Large intestine (tissue), 3 donors: ENCODE data around the gene BCAR1. TPM values are rescaled to one million over a fixed set of nuclear protein-coding genes. Genes with fewer than 3 reads are reported as not detected.
A peak's percentile ranks its signal among the peaks of the same experiment; 100 is the strongest.
"Not testable (repeated sequence)": the region's sequence is repeated elsewhere in the genome, so short reads cannot be mapped to it uniquely, and the experiment has no call there.

Source experiments
- DNase-seq, 2 donors: peaks; one replicate each; pipeline versions ENCODE4 v3.0.0 to v3.0.0-alpha.2; 2013
- H3K27ac ChIP-seq: one replicate; pipeline ENCODE4 v1.5.1; 2013; ENCODE audit warnings: low read length
- H3K27me3 ChIP-seq: 2 replicates; pipeline ENCODE4 v1.6.1; 2013; ENCODE audit warnings: low read length; ENCODE audit not compliant: control insufficient read depth, insufficient read depth
- H3K36me3 ChIP-seq: 2 replicates; pipeline ENCODE4 v1.6.1; 2013; ENCODE audit warnings: low read length; ENCODE audit not compliant: control insufficient read depth, insufficient read depth
- H3K4me1 ChIP-seq: one replicate; pipeline ENCODE4 v1.6.1; 2013; ENCODE audit warnings: low read length; ENCODE audit not compliant: control insufficient read depth, insufficient read depth
- H3K4me3 ChIP-seq: one replicate; pipeline ENCODE4 v1.5.1; 2013; ENCODE audit warnings: low read length
- H3K9me3 ChIP-seq: one replicate; pipeline ENCODE4 v1.6.1; 2013; ENCODE audit warnings: mild to moderate bottlenecking, low read depth, low read length, moderate library complexity; ENCODE audit not compliant: control insufficient read depth
- WGBS: methylation state at CpG from one replicate; pipeline ENCODE4 v1.1.5; 2013; ENCODE audit warnings: low lambda C conversion rate; ENCODE audit not compliant: insufficient coverage; 5-methylcytosine and 5-hydroxymethylcytosine counted together
- polyA plus RNA-seq: library from polyadenylated mRNA; unstranded; fragments of 120-200 nt; gene quantifications from one replicate; pipeline ENCODE4 v1.2.1, GENCODE V29; 2013

Gene BCAR1
- polyA plus RNA-seq, 1 donor = 58.6 TPM

DNA sequence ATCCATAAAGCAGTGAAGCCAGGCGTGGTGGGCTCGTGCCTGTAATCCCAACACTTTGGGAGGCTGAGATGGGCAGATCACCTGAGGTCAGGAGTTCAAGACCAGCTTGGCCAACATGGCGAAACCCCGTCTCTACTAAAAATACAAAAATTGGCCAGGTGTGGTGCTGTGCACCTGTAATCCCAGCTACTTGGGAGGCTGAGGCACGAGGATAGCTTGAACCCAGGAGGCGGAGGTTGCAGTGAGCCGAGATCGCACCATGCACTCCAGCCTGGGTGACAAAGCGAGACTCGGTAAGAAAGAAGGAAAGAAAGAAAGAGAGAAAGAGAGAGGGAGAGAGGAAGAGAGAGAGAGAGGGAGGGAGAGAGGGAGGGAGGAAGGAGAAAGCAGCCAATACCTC lies 21.2 kb upstream of the BCAR1 start:
- not testable (repeated sequence) for H3K36me3 ChIP-seq, H3K27ac ChIP-seq, DNase-seq, H3K4me3 ChIP-seq, H3K9me3 ChIP-seq, H3K27me3 ChIP-seq, H3K4me1 ChIP-seq
- 87% methylated on average over 3 of the region's 10 CpGs for WGBS

DNA sequence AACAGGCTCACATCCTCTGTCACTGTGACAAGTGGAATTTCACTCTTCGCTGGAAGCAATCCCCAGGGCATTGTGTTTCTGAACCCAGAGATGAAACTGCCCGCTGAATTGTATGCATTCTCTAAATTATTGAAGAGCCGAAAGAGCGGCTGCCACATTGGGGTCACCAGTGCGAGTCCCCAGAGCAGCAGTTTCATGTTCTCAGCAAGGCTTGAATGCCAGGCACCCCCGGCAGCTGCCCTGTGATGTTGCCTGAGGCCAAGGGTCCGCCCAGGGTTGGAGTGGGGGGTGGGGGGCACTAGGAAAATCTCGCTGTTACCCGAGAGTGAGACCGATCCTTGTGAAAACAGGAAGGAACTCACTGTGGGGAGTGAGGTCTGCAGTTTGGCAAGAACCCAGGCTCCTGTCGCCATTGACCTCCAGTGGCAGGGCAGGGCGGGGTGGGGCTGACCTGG lies 20.7 kb upstream of the BCAR1 start:
- Histone ChIP-seq H3K36me3 (no peaks in the 10 kb centered on the region), H3K9me3 (no peaks in the 10 kb centered on the region), H3K4me1 (peaks cover 11% of the 10 kb centered on the region), H3K4me3 (no peak overlapping the region), H3K27me3 (no peaks in the 10 kb centered on the region), H3K27ac (no peak overlapping the region)
- WGBS = no CpG with 5 or more reads among the region's 12 CpGs
- DNase-seq = no peak

DNA sequence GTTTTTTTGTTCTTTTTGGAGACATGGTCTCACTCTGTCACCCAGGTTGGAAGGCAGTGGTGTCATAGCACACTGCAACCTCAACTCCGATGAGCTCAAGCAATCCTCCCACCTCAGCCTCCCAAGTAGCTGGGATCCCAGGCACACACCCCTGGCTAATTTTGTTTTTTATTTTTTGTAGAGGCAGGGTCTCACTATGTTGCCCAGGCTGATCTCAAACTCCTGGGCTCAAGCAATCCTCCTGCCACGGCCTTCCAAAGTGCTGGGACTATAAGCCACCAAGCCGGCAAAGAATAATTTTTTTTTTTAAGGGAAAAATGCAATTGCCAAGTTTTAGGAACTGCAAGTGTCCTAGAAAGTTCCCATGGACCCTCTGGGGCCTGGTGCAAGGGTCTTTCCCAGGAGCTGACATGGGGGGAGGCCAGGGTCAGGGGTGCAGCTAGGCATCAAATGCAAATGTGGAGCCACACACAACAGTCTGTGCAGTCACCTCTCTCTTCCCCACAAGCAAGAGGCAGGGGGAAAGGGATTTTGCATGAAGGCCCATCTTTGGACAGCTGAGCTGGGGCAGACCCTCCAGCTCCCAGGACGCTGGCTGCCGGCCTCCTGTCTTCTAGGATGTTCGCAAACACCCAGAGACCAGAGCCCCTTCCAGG lies 20.1 kb upstream of the BCAR1 start:
- 100% methylated on average over 1 of the region's 6 CpGs for WGBS
- Histone ChIP-seq H3K27ac (no peak overlapping the region), H3K4me1 (peaks cover 11% of the 10 kb centered on the region), H3K36me3 (no peaks in the 10 kb centered on the region), H3K4me3 (no peak overlapping the region), H3K27me3 (no peaks in the 10 kb centered on the region), H3K9me3 (no peaks in the 10 kb centered on the region)
- DNase-seq = no peak

DNA sequence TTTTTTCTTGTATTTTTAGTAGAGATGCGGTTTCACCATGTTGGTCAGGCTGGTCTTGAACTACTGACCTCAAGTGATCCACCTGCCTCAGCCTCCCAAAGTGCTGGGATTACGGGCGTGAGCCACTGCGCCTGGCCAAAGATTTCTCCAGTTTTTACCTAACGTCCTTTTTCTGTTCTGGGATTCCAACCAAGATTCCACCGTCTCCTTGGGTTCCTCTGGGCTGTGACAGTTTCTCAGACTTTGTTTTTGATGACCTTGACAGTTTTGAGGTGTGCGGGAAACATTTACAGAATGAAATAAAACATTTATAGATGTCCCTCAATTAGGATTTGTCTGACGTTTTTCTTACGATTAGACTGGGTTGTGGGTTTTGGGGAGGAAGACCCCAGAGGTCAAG lies 17.9 kb upstream of the BCAR1 start:
- not testable (repeated sequence) for DNase-seq, H3K4me3 ChIP-seq, H3K27ac ChIP-seq, H3K9me3 ChIP-seq, H3K27me3 ChIP-seq, H3K36me3 ChIP-seq
- peaks cover 16% of the 10 kb centered on the region for H3K4me1 ChIP-seq
- WGBS = 100% methylated on average over 2 of the region's 9 CpGs

DNA sequence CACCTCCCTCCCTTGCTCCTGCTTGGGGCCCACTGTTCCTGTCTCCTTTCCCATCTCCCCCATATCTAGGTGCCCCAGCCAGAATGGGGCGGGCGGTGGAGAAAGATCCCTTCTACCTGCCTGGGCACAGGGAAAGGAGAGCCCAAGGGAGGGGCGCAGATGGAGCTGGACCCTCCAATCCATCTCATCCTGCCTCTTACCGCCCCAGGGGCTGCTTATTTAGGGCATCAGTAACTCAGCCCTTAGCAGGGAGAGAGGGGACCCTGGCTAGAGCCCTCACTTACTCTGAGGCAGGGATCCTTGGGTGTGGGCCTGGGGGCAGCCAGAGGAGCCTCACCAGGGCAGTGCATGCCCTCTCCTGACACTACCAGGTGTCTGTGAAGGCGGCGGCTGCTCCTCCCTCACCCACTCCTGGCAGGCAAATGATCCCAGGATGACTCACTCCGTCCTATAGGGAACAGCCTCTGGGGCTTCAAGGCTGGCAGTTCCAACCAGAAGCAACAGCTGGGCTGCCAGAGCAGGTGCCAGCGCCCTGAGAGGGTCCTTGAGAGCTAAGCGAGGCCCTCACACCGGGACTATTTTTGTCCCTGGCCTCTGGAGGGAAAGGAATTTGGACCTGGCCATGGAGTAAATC lies 16.3 kb upstream of the BCAR1 start:
- H3K36me3 ChIP-seq = peaks cover 10% of the 10 kb centered on the region
- H3K4me1 ChIP-seq = peaks cover 32% of the 10 kb centered on the region
- no peaks in the 10 kb centered on the region for H3K9me3 ChIP-seq
- peak overlapping the region; percentile 87 for H3K27ac ChIP-seq
- H3K4me3 ChIP-seq = no peak overlapping the region
- DNase-seq = peak; percentile 74 to 85
- no peaks in the 10 kb centered on the region for H3K27me3 ChIP-seq
- no CpG with 5 or more reads among the region's 10 CpGs for WGBS

DNA sequence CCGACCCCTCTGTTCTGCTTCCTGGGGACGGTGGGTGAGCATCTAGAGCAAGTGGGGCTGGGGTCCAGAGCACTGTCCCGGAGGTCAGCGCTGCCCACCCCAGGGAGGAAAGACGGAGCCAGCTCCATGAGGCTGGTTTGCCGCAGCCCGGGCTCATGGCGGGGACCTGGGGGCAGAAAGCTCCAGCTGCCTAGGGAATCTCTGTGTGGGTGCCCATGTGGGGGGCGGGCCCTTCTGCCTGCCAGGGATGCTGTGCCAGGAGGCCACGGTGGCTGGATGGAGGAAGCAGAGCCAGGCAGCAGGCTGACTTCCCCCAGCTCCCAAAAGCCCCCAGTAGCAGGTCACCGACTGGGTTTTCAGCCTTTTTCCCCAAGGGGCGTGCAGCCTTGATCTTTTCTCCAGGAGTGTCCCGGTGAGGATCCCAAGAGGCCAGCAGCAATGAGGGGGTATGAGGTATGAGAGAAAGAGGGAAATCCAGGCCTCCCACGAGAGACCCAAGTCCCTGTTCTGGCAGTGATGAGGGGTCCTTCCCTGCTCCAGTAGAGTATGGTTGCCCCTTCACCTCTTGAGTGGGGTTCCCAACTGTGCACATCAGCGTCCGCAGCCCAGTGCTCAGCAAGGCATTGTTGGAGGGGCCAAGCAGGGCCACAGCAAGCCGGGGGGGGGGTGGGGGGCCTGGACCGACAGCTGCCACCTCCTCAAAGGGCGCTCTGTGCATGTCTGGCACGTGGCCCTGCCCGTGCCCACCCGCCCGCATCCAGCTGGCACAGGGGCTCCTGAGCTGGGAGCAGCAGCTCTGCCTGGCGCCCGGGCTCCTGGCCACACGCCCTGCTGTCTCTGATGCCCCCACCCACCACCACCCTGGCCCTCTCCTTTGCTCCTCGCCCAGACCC lies 15.6 kb upstream of the BCAR1 start:
- H3K27me3 ChIP-seq = no peaks in the 10 kb centered on the region
- DNase-seq = no peak
- H3K27ac ChIP-seq = peak overlapping the region; percentile 66
- peaks cover 40% of the 10 kb centered on the region for H3K4me1 ChIP-seq
- H3K36me3 ChIP-seq = peaks cover 10% of the 10 kb centered on the region
- WGBS = no CpG with 5 or more reads among the region's 27 CpGs
- H3K4me3 ChIP-seq = no peak overlapping the region
- no peaks in the 10 kb centered on the region for H3K9me3 ChIP-seq

DNA sequence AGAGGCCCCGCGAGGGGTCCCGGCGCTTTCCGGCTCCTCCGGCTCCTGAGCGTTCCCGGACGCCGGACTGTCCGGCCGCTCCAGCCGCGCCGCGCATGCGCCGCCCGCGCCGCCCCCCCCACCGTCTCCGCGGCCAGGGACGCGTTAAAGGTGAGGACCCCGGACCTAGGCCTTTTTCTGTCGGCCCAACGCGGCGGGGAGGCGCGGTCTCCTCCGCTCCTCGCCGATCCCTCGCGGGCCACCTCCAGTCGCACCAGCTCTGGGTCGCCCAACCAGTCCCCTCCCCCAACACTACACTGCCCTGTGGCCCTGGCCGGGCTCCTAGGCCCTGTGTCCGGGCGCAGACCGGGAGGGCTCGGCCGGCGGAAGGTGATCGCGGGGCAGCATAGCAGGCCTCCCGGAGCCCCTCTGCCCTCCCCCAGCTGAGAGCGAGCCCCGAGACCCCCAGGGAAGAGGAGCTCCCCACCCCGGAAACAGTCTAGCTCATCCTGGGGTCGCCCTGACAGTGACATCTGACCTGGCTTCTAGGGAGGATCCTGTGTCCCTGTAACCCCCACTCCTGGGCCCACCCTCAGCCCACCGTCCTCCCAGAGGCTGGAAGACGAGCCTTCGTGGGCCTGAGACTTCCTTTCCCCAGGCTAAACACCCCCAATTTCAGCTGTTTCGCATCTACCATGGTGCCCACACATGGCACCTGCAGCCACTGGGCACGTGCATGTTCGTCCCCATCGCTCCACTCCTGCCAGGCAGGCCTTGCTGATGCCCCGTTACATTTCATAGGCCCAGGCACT lies 14.7 kb upstream of the BCAR1 start:
- Histone ChIP-seq H3K27ac (peak overlapping the region; percentile 63), H3K27me3 (no peaks in the 10 kb centered on the region), H3K4me3 (peak overlapping the region; percentile 76), H3K36me3 (peaks cover 10% of the 10 kb centered on the region), H3K9me3 (no peaks in the 10 kb centered on the region), H3K4me1 (peaks cover 49% of the 10 kb centered on the region)
- peak in 1 of 2 donors; percentile 75 for DNase-seq
- WGBS = no CpG with 5 or more reads among the region's 62 CpGs

DNA sequence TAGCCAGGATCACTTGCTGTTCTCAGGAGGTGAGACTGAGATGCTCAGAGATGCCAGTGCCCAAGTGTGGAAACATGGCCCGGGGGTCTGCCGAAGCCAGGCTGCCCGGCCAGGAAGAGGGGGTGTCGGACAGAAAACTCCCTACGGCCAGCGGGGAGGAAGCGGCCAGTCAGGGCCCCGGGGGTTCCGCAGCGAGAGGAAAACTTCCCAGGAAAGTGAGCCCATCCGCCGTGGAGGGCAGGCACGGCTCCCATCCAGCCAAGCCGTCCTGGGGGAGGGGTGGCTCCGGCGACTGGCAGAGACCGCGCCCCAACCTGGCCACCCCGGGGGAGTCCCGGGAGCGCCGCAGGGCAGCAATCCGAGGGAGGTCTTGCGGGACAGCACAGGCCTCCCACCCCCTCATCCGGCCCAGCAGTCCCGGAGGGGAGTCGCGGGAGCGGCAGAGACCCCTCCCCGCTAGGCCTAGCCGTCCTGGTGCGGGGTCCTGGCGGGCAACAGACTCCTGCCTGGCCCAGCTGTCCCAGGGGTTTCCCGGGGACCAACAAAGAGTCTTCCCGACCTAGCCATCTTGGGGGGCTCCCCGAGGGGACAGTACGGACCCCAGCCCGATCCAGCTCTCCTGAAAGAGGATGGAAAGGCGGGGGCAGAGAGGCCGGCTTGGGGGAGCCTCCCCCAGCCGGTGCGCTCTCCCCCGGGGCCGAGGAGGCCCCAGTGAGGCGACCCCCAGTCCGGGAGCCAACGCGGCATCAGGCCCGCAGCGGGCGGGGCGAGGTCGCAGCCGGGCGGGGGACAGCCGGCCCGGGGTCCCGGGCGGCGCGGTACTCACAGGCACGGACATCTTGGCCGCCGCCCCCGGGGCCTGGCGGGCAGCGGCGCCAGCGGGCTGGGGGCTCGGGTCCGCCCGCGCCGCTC lies 13.8 kb upstream of the BCAR1 start:
- H3K36me3 ChIP-seq = peaks cover 10% of the 10 kb centered on the region
- peak overlapping the region; percentile 85 for H3K27ac ChIP-seq
- no CpG with 5 or more reads among the region's 74 CpGs for WGBS
- peak overlapping the region; percentile 99 for H3K4me3 ChIP-seq
- H3K9me3 ChIP-seq = no peaks in the 10 kb centered on the region
- no peaks in the 10 kb centered on the region for H3K27me3 ChIP-seq
- peaks cover 50% of the 10 kb centered on the region for H3K4me1 ChIP-seq
- DNase-seq = peak in 1 of 2 donors; percentile 68

DNA sequence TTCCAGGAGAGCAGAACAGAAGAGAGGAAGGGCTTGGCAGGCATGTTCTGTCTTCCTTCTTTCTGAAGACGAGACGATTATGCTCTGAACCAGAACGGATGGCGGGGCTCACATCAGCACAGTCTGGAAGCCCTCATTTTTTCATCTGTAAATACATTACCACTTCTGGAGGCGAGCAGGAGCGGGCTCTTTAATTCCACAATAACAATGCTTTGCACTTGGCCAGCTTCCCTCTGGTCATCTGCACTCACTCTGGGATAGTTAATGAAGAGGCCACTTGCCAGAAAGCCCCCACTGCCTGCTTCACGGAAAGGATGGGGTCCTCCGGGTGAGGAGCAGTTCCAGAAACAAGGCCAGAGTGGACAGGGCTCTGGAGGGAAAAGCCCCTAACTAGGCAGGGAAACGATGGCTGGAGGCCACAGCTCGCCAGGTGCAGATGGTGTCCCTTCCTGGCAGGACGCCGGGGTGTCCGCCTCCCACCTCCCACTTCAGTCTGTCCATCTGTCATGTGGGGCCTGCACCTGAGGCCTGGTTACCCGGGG lies 13.1 kb upstream of the BCAR1 start:
- Histone ChIP-seq H3K4me1 (peaks cover 50% of the 10 kb centered on the region), H3K9me3 (no peaks in the 10 kb centered on the region), H3K27me3 (no peaks in the 10 kb centered on the region), H3K27ac (peak overlapping the region; percentile 85), H3K4me3 (peak overlapping the region; percentile 99), H3K36me3 (peaks cover 10% of the 10 kb centered on the region)
- peak in 1 of 2 donors; percentile 48 for DNase-seq
- no CpG with 5 or more reads among the region's 14 CpGs for WGBS
